ENCODE data around the gene NOS1. TPM values are rescaled to one million over a fixed set of nuclear protein-coding genes. Genes with fewer than 3 reads are reported as not detected.

The NOS1 gene
- total and polyA plus RNA-seq, 2 experiments from 2014 or later = 0.63 to 3.0 TPM

DNA sequence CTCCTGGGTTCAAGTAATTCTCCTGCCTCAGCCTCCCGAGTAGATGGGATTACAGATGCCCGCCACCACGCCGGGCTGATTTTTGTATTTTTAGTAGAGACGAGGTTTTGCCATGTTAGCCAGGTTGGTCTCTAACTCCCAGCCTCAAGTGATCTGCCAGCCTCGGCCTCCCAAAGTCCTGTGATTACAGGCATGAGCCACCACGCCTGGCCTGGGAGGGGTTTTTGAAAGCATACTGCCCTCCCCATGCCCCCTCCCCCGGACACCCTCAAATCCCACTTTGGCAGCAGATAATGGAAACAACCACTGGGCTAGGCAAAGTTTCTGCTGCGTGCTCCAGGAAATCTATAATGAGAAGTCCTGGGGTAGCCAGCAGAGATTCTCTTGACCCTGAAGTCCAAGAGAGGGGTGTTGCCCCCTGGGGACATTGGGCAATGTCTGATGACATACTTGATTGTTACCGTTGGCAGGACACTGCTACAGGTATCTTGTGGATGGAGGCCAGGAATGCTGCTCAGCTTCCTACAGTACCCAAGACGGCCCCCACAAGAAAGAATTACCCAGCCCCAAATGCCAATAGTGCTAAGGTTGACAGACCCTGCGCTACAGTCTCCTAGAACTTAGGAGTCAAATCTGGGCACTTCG lies 152.5 kb downstream of the NOS1 start (continued):
- TF ChIP-seq, protein P1, sequence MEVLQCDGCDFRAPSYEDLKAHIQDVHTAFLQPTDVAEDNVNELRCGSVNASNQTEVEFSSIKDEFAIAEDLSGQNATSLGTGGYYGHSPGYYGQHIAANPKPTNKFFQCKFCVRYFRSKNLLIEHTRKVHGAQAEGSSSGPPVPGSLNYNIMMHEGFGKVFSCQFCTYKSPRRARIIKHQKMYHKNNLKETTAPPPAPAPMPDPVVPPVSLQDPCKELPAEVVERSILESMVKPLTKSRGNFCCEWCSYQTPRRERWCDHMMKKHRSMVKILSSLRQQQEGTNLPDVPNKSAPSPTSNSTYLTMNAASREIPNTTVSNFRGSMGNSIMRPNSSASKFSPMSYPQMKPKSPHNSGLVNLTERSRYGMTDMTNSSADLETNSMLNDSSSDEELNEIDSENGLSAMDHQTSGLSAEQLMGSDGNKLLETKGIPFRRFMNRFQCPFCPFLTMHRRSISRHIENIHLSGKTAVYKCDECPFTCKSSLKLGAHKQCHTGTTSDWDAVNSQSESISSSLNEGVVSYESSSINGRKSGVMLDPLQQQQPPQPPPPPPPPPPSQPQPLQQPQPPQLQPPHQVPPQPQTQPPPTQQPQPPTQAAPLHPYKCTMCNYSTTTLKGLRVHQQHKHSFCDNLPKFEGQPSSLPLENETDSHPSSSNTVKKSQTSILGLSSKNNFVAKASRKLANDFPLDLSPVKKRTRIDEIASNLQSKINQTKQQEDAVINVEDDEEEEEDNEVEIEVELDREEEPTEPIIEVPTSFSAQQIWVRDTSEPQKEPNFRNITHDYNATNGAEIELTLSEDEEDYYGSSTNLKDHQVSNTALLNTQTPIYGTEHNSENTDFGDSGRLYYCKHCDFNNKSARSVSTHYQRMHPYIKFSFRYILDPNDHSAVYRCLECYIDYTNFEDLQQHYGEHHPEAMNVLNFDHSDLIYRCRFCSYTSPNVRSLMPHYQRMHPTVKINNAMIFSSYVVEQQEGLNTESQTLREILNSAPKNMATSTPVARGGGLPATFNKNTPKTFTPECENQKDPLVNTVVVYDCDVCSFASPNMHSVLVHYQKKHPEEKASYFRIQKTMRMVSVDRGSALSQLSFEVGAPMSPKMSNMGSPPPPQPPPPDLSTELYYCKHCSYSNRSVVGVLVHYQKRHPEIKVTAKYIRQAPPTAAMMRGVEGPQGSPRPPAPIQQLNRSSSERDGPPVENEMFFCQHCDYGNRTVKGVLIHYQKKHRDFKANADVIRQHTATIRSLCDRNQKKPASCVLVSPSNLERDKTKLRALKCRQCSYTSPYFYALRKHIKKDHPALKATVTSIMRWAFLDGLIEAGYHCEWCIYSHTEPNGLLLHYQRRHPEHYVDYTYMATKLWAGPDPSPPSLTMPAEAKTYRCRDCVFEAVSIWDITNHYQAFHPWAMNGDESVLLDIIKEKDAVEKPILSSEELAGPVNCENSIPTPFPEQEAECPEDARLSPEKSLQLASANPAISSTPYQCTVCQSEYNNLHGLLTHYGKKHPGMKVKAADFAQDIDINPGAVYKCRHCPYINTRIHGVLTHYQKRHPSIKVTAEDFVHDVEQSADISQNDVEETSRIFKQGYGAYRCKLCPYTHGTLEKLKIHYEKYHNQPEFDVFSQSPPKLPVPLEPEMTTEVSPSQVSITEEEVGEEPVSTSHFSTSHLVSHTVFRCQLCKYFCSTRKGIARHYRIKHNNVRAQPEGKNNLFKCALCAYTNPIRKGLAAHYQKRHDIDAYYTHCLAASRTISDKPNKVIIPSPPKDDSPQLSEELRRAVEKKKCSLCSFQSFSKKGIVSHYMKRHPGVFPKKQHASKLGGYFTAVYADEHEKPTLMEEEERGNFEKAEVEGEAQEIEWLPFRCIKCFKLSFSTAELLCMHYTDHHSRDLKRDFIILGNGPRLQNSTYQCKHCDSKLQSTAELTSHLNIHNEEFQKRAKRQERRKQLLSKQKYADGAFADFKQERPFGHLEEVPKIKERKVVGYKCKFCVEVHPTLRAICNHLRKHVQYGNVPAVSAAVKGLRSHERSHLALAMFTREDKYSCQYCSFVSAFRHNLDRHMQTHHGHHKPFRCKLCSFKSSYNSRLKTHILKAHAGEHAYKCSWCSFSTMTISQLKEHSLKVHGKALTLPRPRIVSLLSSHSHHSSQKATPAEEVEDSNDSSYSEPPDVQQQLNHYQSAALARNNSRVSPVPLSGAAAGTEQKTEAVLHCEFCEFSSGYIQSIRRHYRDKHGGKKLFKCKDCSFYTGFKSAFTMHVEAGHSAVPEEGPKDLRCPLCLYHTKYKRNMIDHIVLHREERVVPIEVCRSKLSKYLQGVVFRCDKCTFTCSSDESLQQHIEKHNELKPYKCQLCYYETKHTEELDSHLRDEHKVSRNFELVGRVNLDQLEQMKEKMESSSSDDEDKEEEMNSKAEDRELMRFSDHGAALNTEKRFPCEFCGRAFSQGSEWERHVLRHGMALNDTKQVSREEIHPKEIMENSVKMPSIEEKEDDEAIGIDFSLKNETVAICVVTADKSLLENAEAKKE (CRISPR knock-in tag; IDR thresholded peaks at IDR 0.05) = no peak
- TF ChIP-seq, protein P2, sequence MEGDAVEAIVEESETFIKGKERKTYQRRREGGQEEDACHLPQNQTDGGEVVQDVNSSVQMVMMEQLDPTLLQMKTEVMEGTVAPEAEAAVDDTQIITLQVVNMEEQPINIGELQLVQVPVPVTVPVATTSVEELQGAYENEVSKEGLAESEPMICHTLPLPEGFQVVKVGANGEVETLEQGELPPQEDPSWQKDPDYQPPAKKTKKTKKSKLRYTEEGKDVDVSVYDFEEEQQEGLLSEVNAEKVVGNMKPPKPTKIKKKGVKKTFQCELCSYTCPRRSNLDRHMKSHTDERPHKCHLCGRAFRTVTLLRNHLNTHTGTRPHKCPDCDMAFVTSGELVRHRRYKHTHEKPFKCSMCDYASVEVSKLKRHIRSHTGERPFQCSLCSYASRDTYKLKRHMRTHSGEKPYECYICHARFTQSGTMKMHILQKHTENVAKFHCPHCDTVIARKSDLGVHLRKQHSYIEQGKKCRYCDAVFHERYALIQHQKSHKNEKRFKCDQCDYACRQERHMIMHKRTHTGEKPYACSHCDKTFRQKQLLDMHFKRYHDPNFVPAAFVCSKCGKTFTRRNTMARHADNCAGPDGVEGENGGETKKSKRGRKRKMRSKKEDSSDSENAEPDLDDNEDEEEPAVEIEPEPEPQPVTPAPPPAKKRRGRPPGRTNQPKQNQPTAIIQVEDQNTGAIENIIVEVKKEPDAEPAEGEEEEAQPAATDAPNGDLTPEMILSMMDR (conservative IDR thresholded peaks at IDR 0.05; ENCODE audit: low read depth in 2 of 2) = no peak

DNA sequence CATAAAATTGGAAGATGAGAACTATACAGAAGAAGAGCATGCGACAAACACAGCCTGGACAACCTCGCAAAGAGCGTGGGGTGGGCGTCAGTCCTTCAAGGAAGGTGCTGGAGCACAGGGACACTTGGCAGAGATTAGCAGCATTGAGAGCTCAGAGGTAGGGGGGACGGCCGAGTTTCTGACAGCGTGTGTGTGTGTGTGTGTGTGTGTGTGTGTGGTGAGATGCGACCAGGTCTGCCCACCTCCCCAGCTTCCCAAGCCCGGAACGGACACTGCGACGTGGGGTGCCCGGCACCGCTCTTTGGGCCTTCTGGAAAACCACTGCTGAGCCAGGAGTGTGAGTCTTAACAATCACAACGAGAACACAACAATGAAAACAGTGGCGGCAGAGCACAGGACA lies 153.2 kb downstream of the NOS1 start:
- Histone ChIP-seq H3K27ac (ENCODE audit: low read depth) (no peak overlapping the region), H3K4me1 (ENCODE audit: insufficient read depth) (peaks cover 7% of the 10 kb centered on the region), H3K4me3 (no peak overlapping the region), H3K36me3 (ENCODE audit: insufficient read depth) (no peaks in the 10 kb centered on the region), H3F3A (replicated peaks; ENCODE audit: low read depth) (no peaks in the 10 kb centered on the region), H3K27me3 (ENCODE audit: insufficient read depth) (no peaks in the 10 kb centered on the region), H4K20me1 (replicated peaks; ENCODE audit: insufficient read depth) (no peaks in the 10 kb centered on the region), H2AFZ (no peak overlapping the region), H3K79me2 (replicated peaks; ENCODE audit: insufficient read depth) (no peaks in the 10 kb centered on the region), H3K4me2 (no peak overlapping the region; the same call in 1 of the 2 replicates), H3K9me2 (ENCODE audit: insufficient read depth) (no peaks in the 10 kb centered on the region)
- no peak for TF ChIP-seq STAT1 (IDR thresholded peaks at IDR 0.05; ENCODE audit: unreplicated experiment)
- TF ChIP-seq POLR2AphosphoS5 (IDR thresholded peaks at IDR 0.05; ENCODE audit: low read depth) = no peak
- DNase-seq (ENCODE audit: low spot score) (no peak), ATAC-seq (no peak)
- Mint-ChIP-seq H3K36me3 (ENCODE audit: low read depth) (no peaks in the 10 kb centered on the region; the same call in 2 of the 3 replicates), H3K9me3 (no peaks in the 10 kb centered on the region), H3K27ac (no peak overlapping the region), H3K27me3 (ENCODE audit: insufficient read depth, low read depth, poor library complexity) (peaks cover 11% of the 10 kb centered on the region), H3K4me1 (peaks cover 17% of the 10 kb centered on the region), H3K4me3 (no peak overlapping the region)
